ENCODE data around the gene GPR146.

The GPR146 gene

DNA sequence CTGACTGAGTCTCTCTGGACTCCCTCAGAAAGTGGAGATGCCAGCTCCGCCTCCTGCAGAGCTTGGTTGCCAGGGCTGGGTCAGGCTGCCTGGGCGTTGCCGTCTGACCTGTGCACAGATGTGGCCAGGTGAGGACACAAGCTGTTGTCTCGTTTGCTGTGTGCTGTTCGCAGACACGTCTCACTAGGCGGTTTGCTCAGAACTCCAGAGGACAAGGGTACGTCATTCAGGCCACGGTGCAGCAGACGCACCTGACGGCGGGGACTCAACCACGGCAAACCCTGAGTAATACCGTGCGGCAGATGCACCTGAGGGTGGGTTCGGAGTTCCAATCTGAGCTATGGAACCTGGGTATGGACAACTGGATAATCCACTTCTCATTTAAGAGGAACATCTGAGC is 55.3 kb downstream of the GPR146 start (continued):
- TF ChIP-seq CREB5 (CRISPR knock-in tag; IDR thresholded peaks at IDR 0.05; ENCODE audit: low read depth) (no peak), ARNTL (CRISPR knock-in tag; IDR thresholded peaks at IDR 0.05; ENCODE audit: borderline replicate concordance, low read depth) (no peak), TCF4 (CRISPR knock-in tag; IDR thresholded peaks at IDR 0.05; ENCODE audit: borderline replicate concordance) (no peak), SNAI2 (CRISPR knock-in tag; IDR thresholded peaks at IDR 0.05) (no peak), ZNF565 (CRISPR knock-in tag; conservative IDR thresholded peaks at IDR 0.05; ENCODE audit: low read depth) (no peak), ZFP3 (CRISPR knock-in tag; IDR thresholded peaks at IDR 0.05) (no peak), ESRRG (CRISPR knock-in tag; IDR thresholded peaks at IDR 0.05) (no peak), TOX (CRISPR knock-in tag; IDR thresholded peaks at IDR 0.05; ENCODE audit: borderline replicate concordance) (no peak), ZNF70 (CRISPR knock-in tag; IDR thresholded peaks at IDR 0.05) (no peak)
- TF ChIP-seq, protein P1, sequence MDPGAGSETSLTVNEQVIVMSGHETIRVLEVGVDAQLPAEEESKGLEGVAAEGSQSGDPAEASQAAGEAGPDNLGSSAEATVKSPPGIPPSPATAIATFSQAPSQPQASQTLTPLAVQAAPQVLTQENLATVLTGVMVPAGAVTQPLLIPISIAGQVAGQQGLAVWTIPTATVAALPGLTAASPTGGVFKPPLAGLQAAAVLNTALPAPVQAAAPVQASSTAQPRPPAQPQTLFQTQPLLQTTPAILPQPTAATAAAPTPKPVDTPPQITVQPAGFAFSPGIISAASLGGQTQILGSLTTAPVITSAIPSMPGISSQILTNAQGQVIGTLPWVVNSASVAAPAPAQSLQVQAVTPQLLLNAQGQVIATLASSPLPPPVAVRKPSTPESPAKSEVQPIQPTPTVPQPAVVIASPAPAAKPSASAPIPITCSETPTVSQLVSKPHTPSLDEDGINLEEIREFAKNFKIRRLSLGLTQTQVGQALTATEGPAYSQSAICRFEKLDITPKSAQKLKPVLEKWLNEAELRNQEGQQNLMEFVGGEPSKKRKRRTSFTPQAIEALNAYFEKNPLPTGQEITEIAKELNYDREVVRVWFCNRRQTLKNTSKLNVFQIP (CRISPR knock-in tag; IDR thresholded peaks at IDR 0.05; ENCODE audit: borderline replicate concordance, low read depth): no peak

- TF ChIP-seq ESRRG (CRISPR knock-in tag; IDR thresholded peaks at IDR 0.05) (no peak), CSDC2 (CRISPR knock-in tag; IDR thresholded peaks at IDR 0.05) (no peak)
- TF ChIP-seq, protein P1 (CRISPR knock-in tag; IDR thresholded peaks at IDR 0.05; ENCODE audit: borderline replicate concordance, low read depth): no peak
- peak; percentile 3; the same call in 1 of the 3 replicates for ATAC-seq
These were observed 56.0 kb downstream of the GPR146 start for GRCh38 chr7:1100386-1100785.

DNA sequence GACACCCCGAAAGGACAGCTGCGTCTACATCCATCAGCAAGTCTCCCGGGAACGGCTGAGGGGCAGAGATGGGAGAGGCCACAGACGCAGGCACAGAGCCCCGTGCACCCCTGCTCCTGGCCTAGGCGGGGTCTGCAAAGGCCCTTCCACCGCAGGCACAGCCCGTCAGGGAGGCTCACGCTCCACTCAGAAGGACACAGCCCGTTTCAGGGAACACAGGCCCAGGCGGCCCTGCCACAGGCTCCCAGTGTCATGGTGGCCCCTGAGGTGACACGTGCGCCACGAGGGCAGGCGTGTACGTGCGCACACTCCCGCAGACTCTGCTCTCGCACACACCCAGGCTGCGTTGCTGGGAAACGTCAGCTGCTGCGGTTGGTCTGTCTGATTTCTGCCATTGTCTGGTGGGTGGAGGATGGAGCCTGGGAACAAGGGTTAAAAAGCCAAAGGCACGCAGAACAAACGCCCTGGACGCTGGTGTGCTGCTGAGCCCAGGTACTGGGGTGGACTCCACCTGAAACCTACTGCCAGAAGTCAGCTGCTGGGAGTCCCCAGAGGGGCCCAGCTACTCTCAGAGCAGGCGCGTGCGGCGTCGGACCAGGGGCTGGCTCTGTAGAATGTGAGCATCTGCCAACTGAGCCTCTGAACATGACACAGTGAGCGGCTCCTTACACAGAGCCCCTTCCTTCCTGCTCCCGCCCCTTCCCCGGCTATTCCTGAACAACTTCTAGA is 56.7 kb downstream of the GPR146 start:
- no peak for ATAC-seq

More for the DNA sequence above, 56.7 kb downstream of the GPR146 start:
- TF ChIP-seq PPARA (CRISPR knock-in tag; IDR thresholded peaks at IDR 0.05; ENCODE audit: borderline replicate concordance): no peak
- no peak for TF ChIP-seq ESRRG (CRISPR knock-in tag; IDR thresholded peaks at IDR 0.05)
- TF ChIP-seq CREB5 (CRISPR knock-in tag; IDR thresholded peaks at IDR 0.05; ENCODE audit: low read depth): no peak
- no peak for TF ChIP-seq CSRNP3 (CRISPR knock-in tag; IDR thresholded peaks at IDR 0.05)
- TF ChIP-seq ZNF565 (CRISPR knock-in tag; conservative IDR thresholded peaks at IDR 0.05; ENCODE audit: low read depth): no peak
- TF ChIP-seq, protein P2, sequence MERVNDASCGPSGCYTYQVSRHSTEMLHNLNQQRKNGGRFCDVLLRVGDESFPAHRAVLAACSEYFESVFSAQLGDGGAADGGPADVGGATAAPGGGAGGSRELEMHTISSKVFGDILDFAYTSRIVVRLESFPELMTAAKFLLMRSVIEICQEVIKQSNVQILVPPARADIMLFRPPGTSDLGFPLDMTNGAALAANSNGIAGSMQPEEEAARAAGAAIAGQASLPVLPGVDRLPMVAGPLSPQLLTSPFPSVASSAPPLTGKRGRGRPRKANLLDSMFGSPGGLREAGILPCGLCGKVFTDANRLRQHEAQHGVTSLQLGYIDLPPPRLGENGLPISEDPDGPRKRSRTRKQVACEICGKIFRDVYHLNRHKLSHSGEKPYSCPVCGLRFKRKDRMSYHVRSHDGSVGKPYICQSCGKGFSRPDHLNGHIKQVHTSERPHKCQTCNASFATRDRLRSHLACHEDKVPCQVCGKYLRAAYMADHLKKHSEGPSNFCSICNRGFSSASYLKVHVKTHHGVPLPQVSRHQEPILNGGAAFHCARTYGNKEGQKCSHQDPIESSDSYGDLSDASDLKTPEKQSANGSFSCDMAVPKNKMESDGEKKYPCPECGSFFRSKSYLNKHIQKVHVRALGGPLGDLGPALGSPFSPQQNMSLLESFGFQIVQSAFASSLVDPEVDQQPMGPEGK (CRISPR knock-in tag; IDR thresholded peaks at IDR 0.05; ENCODE audit: borderline replicate concordance): no peak
- no peak for TF ChIP-seq OSR1 (CRISPR knock-in tag; IDR thresholded peaks at IDR 0.05)
